Measurements from ENCODE around the gene NR5A1.

- no peak for TF ChIP-seq CTCF (IDR thresholded peaks at IDR 0.05)
- TF ChIP-seq POLR2A (IDR thresholded peaks at IDR 0.05): no peak
Measured at GRCh38 chr9:124487260-124488182, 19.7 kb downstream of the NR5A1 start.
